Measurements from ENCODE around the gene PPARD. TPM values are rescaled to one million over a fixed set of nuclear protein-coding genes. Genes with fewer than 3 reads are reported as not detected.
"Not testable (repeated sequence)": the region's sequence is repeated elsewhere in the genome, so short reads cannot be mapped to it uniquely, and the experiment has no call there.

The PPARD gene
- total and polyA plus RNA-seq, 2 experiments from 2014 or later: 15.9 to 21.7 TPM

DNA sequence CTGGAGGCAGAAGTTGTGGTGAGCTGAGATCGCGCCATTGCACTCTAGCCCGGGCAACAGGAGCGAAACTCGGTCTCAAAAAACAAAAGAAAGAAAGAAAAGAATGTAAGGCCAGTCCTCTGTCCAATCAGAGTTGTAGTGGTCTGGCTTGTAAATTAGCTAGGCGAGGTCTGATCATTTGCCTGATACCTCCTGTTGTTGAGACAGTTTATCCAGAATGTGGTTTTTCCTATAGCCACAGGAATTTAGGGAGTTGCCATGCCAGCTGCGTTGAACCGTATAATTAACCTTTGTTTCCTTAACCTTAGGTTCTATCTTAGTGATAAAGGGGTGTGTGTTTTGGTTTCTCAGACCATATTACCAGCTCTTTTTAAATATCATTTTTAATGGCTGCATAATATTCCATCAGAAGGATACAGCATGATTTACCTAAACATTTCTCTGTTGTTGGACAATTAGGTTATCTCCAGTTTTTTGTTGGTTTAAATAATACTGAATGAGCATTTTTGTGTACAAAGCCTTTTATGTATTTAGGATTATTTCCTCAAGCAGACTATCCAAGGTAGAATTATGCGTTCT, 11.7 kb upstream of the PPARD start:
- no peaks in the 10 kb centered on the region for H3K79me2 ChIP-seq (ENCODE audit: insufficient read depth)
- 92 to 94% methylated on average over 9 of the region's 9 CpGs for WGBS, 2 experiments (ENCODE audit: low coverage in 1 of 2, low lambda C conversion rate in 2 of 2, missing lambda C conversion rate in 2 of 2)

DNA sequence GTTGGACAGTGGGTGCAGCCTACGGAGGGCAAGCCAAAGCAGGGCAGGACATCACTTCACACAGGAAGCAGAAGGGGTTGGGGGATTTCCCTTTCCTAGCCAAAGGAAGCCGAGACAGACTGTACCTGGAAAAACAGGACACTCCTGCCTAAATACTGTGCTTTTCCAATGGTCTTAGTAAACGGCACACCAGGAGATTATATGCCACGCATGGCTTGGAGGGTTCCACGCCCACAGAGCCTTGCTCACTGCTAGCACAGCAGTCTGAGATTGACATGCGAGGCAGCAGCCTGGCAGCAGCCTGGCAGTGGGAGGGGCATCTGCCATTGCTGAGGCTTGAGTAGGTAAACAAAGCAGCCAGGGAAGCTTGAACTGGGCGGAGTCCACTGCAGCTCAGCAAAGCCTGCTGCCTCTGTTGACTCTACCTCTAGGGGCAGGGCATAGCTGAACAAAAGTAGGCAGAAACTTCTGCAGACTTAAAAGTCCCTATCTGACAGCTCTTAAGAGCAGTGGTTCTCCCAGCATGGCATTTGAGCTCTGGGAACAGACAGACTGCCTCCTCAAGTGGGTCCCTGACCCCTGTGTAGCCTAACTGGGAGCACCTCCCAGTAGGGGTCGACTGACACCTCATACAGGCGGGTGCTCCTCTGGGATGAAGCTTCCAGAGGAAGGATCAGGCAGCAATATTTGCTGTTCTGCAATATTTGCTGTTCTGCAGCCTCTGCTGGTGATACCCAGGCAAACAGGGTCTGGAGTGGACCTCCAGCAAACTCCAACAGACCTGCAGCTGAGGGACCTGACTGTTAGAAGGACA, 10.1 kb upstream of the PPARD start:
- H3K4me3 ChIP-seq; H3K36me3 ChIP-seq (ENCODE audit: low read depth); H3K9me3 ChIP-seq (ENCODE audit: low read depth); H2AFZ ChIP-seq; H3K79me2 ChIP-seq (ENCODE audit: insufficient read depth); in situ Hi-C loops (cut with MboI); H3K4me1 ChIP-seq (ENCODE audit: insufficient read depth); H3K9ac ChIP-seq; H4K20me1 ChIP-seq (ENCODE audit: insufficient read depth); H3F3A ChIP-seq (ENCODE audit: insufficient read depth); H3K27ac ChIP-seq; H3K9me2 ChIP-seq (ENCODE audit: insufficient read depth); H3K4me2 ChIP-seq (ENCODE audit: unreplicated experiment): not testable (repeated sequence)
- peak; percentile 18 for DNase-seq
- 60 to 64% methylated on average over 9 of the region's 9 CpGs for WGBS, 2 experiments (ENCODE audit: low coverage in 1 of 2, low lambda C conversion rate in 2 of 2, missing lambda C conversion rate in 2 of 2)
- H3K27me3 ChIP-seq (replicated peaks; ENCODE audit: insufficient read depth): peaks cover 18% of the 10 kb centered on the region; the same call in 1 of the 2 replicates

More for the DNA sequence above, 11.7 kb upstream of the PPARD start:
- Histone ChIP-seq H3K36me3 (ENCODE audit: low read depth) (no peaks in the 10 kb centered on the region), H3K4me1 (ENCODE audit: insufficient read depth) (no peaks in the 10 kb centered on the region), H3K4me2 (ENCODE audit: unreplicated experiment) (no peak overlapping the region), H3K9me2 (ENCODE audit: insufficient read depth) (no peaks in the 10 kb centered on the region), H3K9ac (no peak overlapping the region), H4K20me1 (ENCODE audit: insufficient read depth) (no peaks in the 10 kb centered on the region), H3F3A (ENCODE audit: insufficient read depth) (no peaks in the 10 kb centered on the region), H3K27ac (no peak overlapping the region), H3K27me3 (replicated peaks; ENCODE audit: insufficient read depth) (peaks cover 17% of the 10 kb centered on the region; the same call in 1 of the 2 replicates), H3K9me3 (ENCODE audit: low read depth) (no peaks in the 10 kb centered on the region), H3K4me3 (no peak overlapping the region), H2AFZ (no peak overlapping the region)
- no peak for DNase-seq
- TF ChIP-seq EZH2 (IDR thresholded peaks at IDR 0.05; ENCODE audit: insufficient read depth, poor library complexity, severe bottlenecking) (no peak), EZH2phosphoT487 (IDR thresholded peaks at IDR 0.05; ENCODE audit: insufficient read depth, low read depth) (no peak)
- in situ Hi-C loops (cut with MboI): no loop called here

DNA sequence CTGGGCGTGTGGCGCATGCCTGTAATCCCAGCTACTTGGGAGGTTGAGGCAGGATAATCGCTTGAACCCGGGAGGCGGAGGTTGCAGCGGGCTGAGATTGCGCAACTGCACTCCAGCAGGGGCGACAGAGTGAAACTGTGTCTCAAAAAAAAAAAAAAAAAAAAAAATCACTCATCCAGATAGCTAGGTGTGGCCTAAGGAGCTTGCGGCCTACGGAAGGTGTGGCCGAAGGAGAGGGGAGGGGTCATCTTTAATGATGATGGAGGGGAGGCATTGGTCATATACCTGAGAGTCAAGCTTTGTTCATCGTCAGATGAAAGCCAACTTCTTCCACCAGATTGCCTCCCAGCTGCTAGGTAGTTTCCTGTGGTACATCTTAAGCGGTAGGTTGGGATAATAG, 801 bp upstream of the PPARD start:
- H3K79me2 ChIP-seq (ENCODE audit: insufficient read depth): peaks cover 42% of the 10 kb centered on the region
- no peaks in the 10 kb centered on the region for H4K20me1 ChIP-seq (ENCODE audit: insufficient read depth)
- TF ChIP-seq EZH2phosphoT487 (IDR thresholded peaks at IDR 0.05; ENCODE audit: insufficient read depth, low read depth) (no peak), EZH2 (IDR thresholded peaks at IDR 0.05; ENCODE audit: insufficient read depth, poor library complexity, severe bottlenecking) (no peak)
- in situ Hi-C loops (cut with MboI): loop anchor here (5.0 kb wide), 1 partner anchor 106 kb away; no protein-coding TSS in a partner anchor
- H3F3A ChIP-seq (ENCODE audit: insufficient read depth): no peaks in the 10 kb centered on the region
- no peaks in the 10 kb centered on the region for H3K27me3 ChIP-seq (replicated peaks; ENCODE audit: insufficient read depth)
- H3K36me3 ChIP-seq (ENCODE audit: low read depth): 0 out of 2 replicates have a peak, but pooled peaks cover under 1% of the 10 kb centered on the region
- no peak overlapping the region for H3K27ac ChIP-seq
- H3K4me1 ChIP-seq (ENCODE audit: insufficient read depth): peaks cover 13% of the 10 kb centered on the region; the same call in 1 of the 2 replicates
- no peak overlapping the region for H3K9ac ChIP-seq
- DNase-seq: no peak
- no peaks in the 10 kb centered on the region for H3K9me3 ChIP-seq (ENCODE audit: low read depth)
- no peaks in the 10 kb centered on the region for H3K9me2 ChIP-seq (ENCODE audit: insufficient read depth)
- WGBS, 2 experiments (ENCODE audit: low coverage in 1 of 2, low lambda C conversion rate in 2 of 2, missing lambda C conversion rate in 2 of 2): 76 to 84% methylated on average over 13 of the region's 13 CpGs
- H3K4me2 ChIP-seq (ENCODE audit: unreplicated experiment): no peak overlapping the region
- H2AFZ ChIP-seq: no peak overlapping the region
- H3K4me3 ChIP-seq: no peak overlapping the region

DNA sequence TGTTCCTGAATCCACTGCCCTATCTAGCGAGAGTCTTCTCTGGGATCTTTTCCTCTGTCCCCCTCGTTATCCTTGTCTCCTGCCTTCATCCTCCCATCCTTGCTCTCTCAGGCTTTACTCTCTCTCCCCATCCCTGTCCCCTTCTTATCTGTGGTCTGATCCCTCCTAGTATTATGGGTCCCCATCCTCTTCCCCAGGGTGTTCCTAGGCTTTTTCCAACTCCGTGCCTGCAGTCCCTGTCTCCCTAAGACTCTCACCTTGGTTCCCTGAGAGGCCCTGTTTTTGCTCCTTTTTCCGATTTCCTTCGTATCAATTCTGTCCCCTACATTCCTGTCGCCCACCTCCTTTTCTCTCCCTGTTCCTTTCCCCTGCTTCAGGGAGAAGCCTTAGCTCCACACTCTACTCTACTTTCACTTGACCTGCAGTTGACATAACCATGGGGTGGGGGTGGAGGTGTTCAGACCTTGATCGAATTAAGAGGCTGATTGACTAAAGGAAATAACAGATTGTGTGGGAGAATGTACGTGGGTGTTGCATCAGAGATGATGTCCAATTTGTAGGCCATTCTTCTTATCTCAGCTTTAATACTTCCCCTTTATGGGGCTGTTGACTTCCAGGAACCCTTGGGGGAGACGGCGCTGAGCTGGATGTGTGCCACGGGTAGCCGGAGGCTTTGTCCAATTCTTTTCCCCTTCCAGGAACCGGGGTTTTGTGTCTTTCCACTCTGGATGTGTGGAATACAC, 905 bp downstream of the PPARD start:
- no peak for TF ChIP-seq EZH2 (IDR thresholded peaks at IDR 0.05; ENCODE audit: insufficient read depth, poor library complexity, severe bottlenecking)
- no peak for TF ChIP-seq EZH2phosphoT487 (IDR thresholded peaks at IDR 0.05; ENCODE audit: insufficient read depth, low read depth)
- peak overlapping the region; percentile 98 for H3K4me2 ChIP-seq (ENCODE audit: unreplicated experiment)
- H3K9me2 ChIP-seq (ENCODE audit: insufficient read depth): no peaks in the 10 kb centered on the region
- H3F3A ChIP-seq (ENCODE audit: insufficient read depth): no peaks in the 10 kb centered on the region
- DNase-seq: peak; percentile 34
- peak overlapping the region; percentile 97 for H3K4me3 ChIP-seq
- peaks cover 13% of the 10 kb centered on the region; the same call in 1 of the 2 replicates for H3K4me1 ChIP-seq (ENCODE audit: insufficient read depth)
- in situ Hi-C loops (cut with MboI): loop anchor here (5.0 kb wide), 1 partner anchor 104 kb away; no protein-coding TSS in a partner anchor
- H3K9me3 ChIP-seq (ENCODE audit: low read depth): no peaks in the 10 kb centered on the region
- no peaks in the 10 kb centered on the region for H4K20me1 ChIP-seq (ENCODE audit: insufficient read depth)
- H3K27ac ChIP-seq: peak overlapping the region; percentile 64
- H3K9ac ChIP-seq: peak overlapping the region; percentile 93
- 17 to 18% methylated on average over 13 of the region's 13 CpGs for WGBS, 2 experiments (ENCODE audit: low coverage in 1 of 2, low lambda C conversion rate in 2 of 2, missing lambda C conversion rate in 2 of 2)
- peaks cover 59% of the 10 kb centered on the region for H3K79me2 ChIP-seq (ENCODE audit: insufficient read depth)
- peaks cover 12% of the 10 kb centered on the region; the same call in 1 of the 2 replicates for H3K36me3 ChIP-seq (ENCODE audit: low read depth)
- H2AFZ ChIP-seq: peak overlapping the region; percentile 63
- no peaks in the 10 kb centered on the region for H3K27me3 ChIP-seq (replicated peaks; ENCODE audit: insufficient read depth)
